ENCODE results near the gene MCRS1. TPM values are rescaled to one million over a fixed set of nuclear protein-coding genes. Genes with fewer than 3 reads are reported as not detected.
"Not testable (repeated sequence)": the region's sequence is repeated elsewhere in the genome, so short reads cannot be mapped to it uniquely, and the experiment has no call there.

The MCRS1 gene
- total RNA-seq, 4 donors from 2014 or later: 28.7 to 62.0 (median 34.6) TPM

- H3K4me3 ChIP-seq: no peak overlapping the region
- DNase-seq (no peak), ATAC-seq (no peak)
- H3K36me3 ChIP-seq: no peaks in the 10 kb centered on the region
- peaks cover 28 to 35% (median 31%) of the 10 kb centered on the region in 3 donors for H3K27me3 ChIP-seq
- peaks cover 8 to 14% of the 10 kb centered on the region in 2 donors for H3K4me1 ChIP-seq
- no peak overlapping the region for H3K27ac ChIP-seq
- TF ChIP-seq CTCF (IDR thresholded peaks at IDR 0.05 in 4 of 5, conservative IDR thresholded peaks at IDR 0.05 in 1 of 5) (no peak), POLR2A (IDR thresholded peaks at IDR 0.05) (no peak)
- H3K9me3 ChIP-seq: no peaks in the 10 kb centered on the region
- in situ Hi-C loops (cut with MboI; ENCODE audit: low sequenced_read_pairs in 4 of 4): no loop called here
- intact Hi-C loops (cut with DNase I; ENCODE audit: low total_unique reads): no loop called here
Observed at GRCh38 chr12:49534731-49535278, 33.1 kb downstream of the MCRS1 start.

GRCh38 chr12:49534122-49534521 is 33.8 kb downstream of the MCRS1 start:
- H3K9me3 ChIP-seq; H3K4me3 ChIP-seq; DNase-seq; H3K27ac ChIP-seq; in situ Hi-C loops (cut with MboI; ENCODE audit: low sequenced_read_pairs in 4 of 4); ATAC-seq; intact Hi-C loops (cut with DNase I; ENCODE audit: low total_unique reads); H3K36me3 ChIP-seq: not testable (repeated sequence)
- Histone ChIP-seq H3K4me1 (peaks cover 8 to 14% of the 10 kb centered on the region in 2 donors), H3K27me3 (peaks cover 22 to 30% (median 25%) of the 10 kb centered on the region in 3 donors)

GRCh38 chr12:49533331-49533730 is 34.6 kb downstream of the MCRS1 start:
- H3K27ac ChIP-seq: no peak overlapping the region
- no peaks in the 10 kb centered on the region for H3K9me3 ChIP-seq
- H3K4me1 ChIP-seq: peaks cover 8 to 10% of the 10 kb centered on the region in 2 donors
- no peaks in the 10 kb centered on the region for H3K36me3 ChIP-seq
- intact Hi-C loops (cut with DNase I; ENCODE audit: low total_unique reads): no loop called here
- ATAC-seq (no peak), DNase-seq (no peak)
- H3K4me3 ChIP-seq: no peak overlapping the region
- peaks cover 17 to 25% (median 20%) of the 10 kb centered on the region in 3 donors for H3K27me3 ChIP-seq
- in situ Hi-C loops (cut with MboI; ENCODE audit: low sequenced_read_pairs in 4 of 4): no loop called here
- TF ChIP-seq POLR2A (IDR thresholded peaks at IDR 0.05) (no peak), CTCF (IDR thresholded peaks at IDR 0.05 in 4 of 5, conservative IDR thresholded peaks at IDR 0.05 in 1 of 5) (no peak)

GRCh38 chr12:49531745-49532144 is 36.2 kb downstream of the MCRS1 start:
- ATAC-seq (no peak), DNase-seq (no peak)
- no peak overlapping the region for H3K4me3 ChIP-seq
- intact Hi-C loops (cut with DNase I; ENCODE audit: low total_unique reads) (no loop called here), in situ Hi-C loops (cut with MboI; ENCODE audit: low sequenced_read_pairs in 4 of 4) (no loop called here)
- H3K36me3 ChIP-seq: peaks cover 0 to 13% of the 10 kb centered on the region in 2 donors
- TF ChIP-seq POLR2A (IDR thresholded peaks at IDR 0.05) (no peak), CTCF (IDR thresholded peaks at IDR 0.05 in 4 of 5, conservative IDR thresholded peaks at IDR 0.05 in 1 of 5) (no peak)
- H3K27ac ChIP-seq: no peak overlapping the region
- peaks cover 1 to 9% (median 6%) of the 10 kb centered on the region in 3 donors for H3K27me3 ChIP-seq
- no peaks in the 10 kb centered on the region for H3K4me1 ChIP-seq
- H3K9me3 ChIP-seq: no peaks in the 10 kb centered on the region

GRCh38 chr12:49529414-49529813 is 38.5 kb downstream of the MCRS1 start:
- TF ChIP-seq POLR2A (IDR thresholded peaks at IDR 0.05): no peak
- TF ChIP-seq CTCF (IDR thresholded peaks at IDR 0.05 in 4 of 5, conservative IDR thresholded peaks at IDR 0.05 in 1 of 5): no peak
- Histone ChIP-seq H3K36me3 (peaks cover 0 to 36% of the 10 kb centered on the region in 2 donors), H3K4me3 (no peak overlapping the region), H3K27me3 (no peaks in the 10 kb centered on the region), H3K4me1 (no peaks in the 10 kb centered on the region), H3K27ac (no peak overlapping the region), H3K9me3 (no peaks in the 10 kb centered on the region)
- in situ Hi-C loops (cut with MboI; ENCODE audit: low sequenced_read_pairs in 4 of 4): no loop called here
- intact Hi-C loops (cut with DNase I; ENCODE audit: low total_unique reads): no loop called here
- DNase-seq (no peak), ATAC-seq (no peak)
